ENCODE results near the gene KCNH3.
"Not testable (repeated sequence)": the region's sequence is repeated elsewhere in the genome, so short reads cannot be mapped to it uniquely, and the experiment has no call there.

KCNH3 gene

GRCh38 chr12:49525942-49526341 is 12.9 kb upstream of the KCNH3 start:
- no peak overlapping the region for H2AFZ ChIP-seq
- H3K79me2 ChIP-seq = no peaks in the 10 kb centered on the region
- TF ChIP-seq CTCF (IDR thresholded peaks at IDR 0.05) = no peak
- no peaks in the 10 kb centered on the region for H3K27me3 ChIP-seq (ENCODE audit: control insufficient read depth, insufficient read depth, low read length)
- no peak overlapping the region for H3K4me2 ChIP-seq (ENCODE audit: low read length)
- H3K27ac ChIP-seq = no peak overlapping the region
- H3K9me3 ChIP-seq (ENCODE audit: control insufficient read depth, low read length) = no peaks in the 10 kb centered on the region
- no peak overlapping the region for H3K4me3 ChIP-seq (ENCODE audit: low read depth, low read length)
- H3K36me3 ChIP-seq (ENCODE audit: control insufficient read depth, insufficient read depth, low read length) = no peaks in the 10 kb centered on the region
- H3K9ac ChIP-seq = no peak overlapping the region
- H3K4me1 ChIP-seq = peaks cover 11% of the 10 kb centered on the region

DNA sequence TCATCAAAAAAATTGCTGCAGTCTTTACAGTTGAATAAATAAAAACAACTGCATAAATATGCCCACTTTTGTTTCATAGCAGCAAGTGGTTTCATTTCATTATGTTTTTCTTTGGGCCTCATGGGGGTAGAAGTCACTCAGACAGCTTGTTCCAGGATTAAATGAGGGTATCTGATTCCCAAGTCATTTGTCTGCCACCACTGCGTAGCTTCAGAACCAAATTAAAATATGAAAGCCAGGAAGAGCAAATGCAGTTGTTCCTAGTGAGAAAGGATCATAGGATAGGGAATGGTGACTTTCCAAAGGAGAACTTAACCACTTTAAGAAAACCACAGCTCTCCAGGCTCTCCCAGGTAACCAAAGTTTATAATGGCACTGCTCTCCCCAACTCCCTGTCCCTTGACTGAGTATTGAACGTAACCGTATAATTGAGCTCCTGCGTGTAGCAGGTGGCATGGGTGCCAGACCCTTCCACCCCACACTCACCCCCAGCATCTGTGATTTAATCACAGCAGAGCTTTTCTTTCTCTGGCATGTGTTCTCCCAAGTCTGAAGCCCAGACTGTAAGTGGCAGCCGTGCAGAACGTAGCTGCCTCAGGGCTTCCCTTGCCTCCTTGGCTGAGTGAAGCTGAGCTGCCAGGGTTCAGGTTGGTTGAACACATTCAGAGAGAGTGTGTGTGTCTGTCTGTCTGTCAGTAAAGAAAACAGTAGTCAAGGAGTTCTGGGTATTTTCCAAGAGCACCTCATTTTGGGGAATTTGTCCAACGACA is 11.3 kb upstream of the KCNH3 start:
- no peak overlapping the region for H3K9ac ChIP-seq
- peak overlapping the region; percentile 72 for H3K27ac ChIP-seq
- no peaks in the 10 kb centered on the region for H3K9me3 ChIP-seq (ENCODE audit: control insufficient read depth, low read length)
- peak overlapping the region; percentile 56 for H2AFZ ChIP-seq
- H3K4me1 ChIP-seq = peaks cover 11% of the 10 kb centered on the region
- H3K4me2 ChIP-seq (ENCODE audit: low read length) = peak overlapping the region; percentile 65
- H3K36me3 ChIP-seq (ENCODE audit: control insufficient read depth, insufficient read depth, low read length) = no peaks in the 10 kb centered on the region
- peak overlapping the region; percentile 36 for H3K4me3 ChIP-seq (ENCODE audit: low read depth, low read length)
- H3K79me2 ChIP-seq = no peaks in the 10 kb centered on the region
- no peaks in the 10 kb centered on the region for H3K27me3 ChIP-seq (ENCODE audit: control insufficient read depth, insufficient read depth, low read length)
- no peak for TF ChIP-seq CTCF (IDR thresholded peaks at IDR 0.05)

DNA sequence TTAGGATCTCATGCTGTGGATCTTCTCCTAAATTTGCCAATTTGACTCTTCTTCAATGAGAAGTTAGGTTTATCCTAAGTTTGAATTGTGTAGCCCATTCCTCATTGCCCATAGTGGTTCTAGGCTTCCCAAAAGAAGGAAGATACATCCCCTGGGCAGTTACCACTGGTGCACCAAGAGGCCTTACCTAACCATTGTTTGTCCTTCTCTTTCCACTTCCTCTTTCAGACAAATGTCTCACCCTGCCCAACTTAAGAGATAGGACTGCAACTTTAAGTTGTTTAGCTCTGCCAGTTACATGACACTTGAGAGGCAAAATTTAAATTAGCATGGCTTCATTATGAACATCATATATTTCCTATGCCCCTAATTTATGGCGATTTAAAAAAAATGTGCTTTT is 9.4 kb upstream of the KCNH3 start:
- no peak overlapping the region for H3K4me3 ChIP-seq (ENCODE audit: low read depth, low read length)
- H3K4me2 ChIP-seq (ENCODE audit: low read length) = no peak overlapping the region
- no peak overlapping the region for H3K27ac ChIP-seq
- no peak for TF ChIP-seq CTCF (IDR thresholded peaks at IDR 0.05)
- H3K36me3 ChIP-seq (ENCODE audit: control insufficient read depth, insufficient read depth, low read length) = no peaks in the 10 kb centered on the region
- peaks cover 11% of the 10 kb centered on the region for H3K4me1 ChIP-seq
- H3K27me3 ChIP-seq (ENCODE audit: control insufficient read depth, insufficient read depth, low read length) = no peaks in the 10 kb centered on the region
- H3K9me3 ChIP-seq (ENCODE audit: control insufficient read depth, low read length) = no peaks in the 10 kb centered on the region
- H3K9ac ChIP-seq = no peak overlapping the region
- H2AFZ ChIP-seq = no peak overlapping the region
- no peaks in the 10 kb centered on the region for H3K79me2 ChIP-seq

- Histone ChIP-seq H3K9ac (no peak overlapping the region), H3K4me1 (peaks cover 8% of the 10 kb centered on the region), H3K36me3 (ENCODE audit: control insufficient read depth, insufficient read depth, low read length) (no peaks in the 10 kb centered on the region), H2AFZ (no peak overlapping the region), H3K79me2 (no peaks in the 10 kb centered on the region), H3K4me2 (ENCODE audit: low read length) (no peak overlapping the region), H3K4me3 (ENCODE audit: low read depth, low read length) (no peak overlapping the region), H3K27ac (no peak overlapping the region), H3K9me3 (ENCODE audit: control insufficient read depth, low read length) (no peaks in the 10 kb centered on the region), H3K27me3 (ENCODE audit: control insufficient read depth, insufficient read depth, low read length) (no peaks in the 10 kb centered on the region)
- TF ChIP-seq CTCF (IDR thresholded peaks at IDR 0.05) = no peak
Observed at GRCh38 chr12:49531745-49532144, 7.1 kb upstream of the KCNH3 start.

- no peaks in the 10 kb centered on the region for H3K79me2 ChIP-seq
- H3K36me3 ChIP-seq (ENCODE audit: control insufficient read depth, insufficient read depth, low read length) = no peaks in the 10 kb centered on the region
- no peak overlapping the region for H3K4me2 ChIP-seq (ENCODE audit: low read length)
- TF ChIP-seq CTCF (IDR thresholded peaks at IDR 0.05) = no peak
- no peaks in the 10 kb centered on the region for H3K27me3 ChIP-seq (ENCODE audit: control insufficient read depth, insufficient read depth, low read length)
- no peaks in the 10 kb centered on the region for H3K9me3 ChIP-seq (ENCODE audit: control insufficient read depth, low read length)
- H3K27ac ChIP-seq = no peak overlapping the region
- H3K4me3 ChIP-seq (ENCODE audit: low read depth, low read length) = no peak overlapping the region
- no peak overlapping the region for H3K9ac ChIP-seq
- H2AFZ ChIP-seq = no peak overlapping the region
- no peaks in the 10 kb centered on the region for H3K4me1 ChIP-seq
Observed at GRCh38 chr12:49533331-49533730, 5.5 kb upstream of the KCNH3 start.

DNA sequence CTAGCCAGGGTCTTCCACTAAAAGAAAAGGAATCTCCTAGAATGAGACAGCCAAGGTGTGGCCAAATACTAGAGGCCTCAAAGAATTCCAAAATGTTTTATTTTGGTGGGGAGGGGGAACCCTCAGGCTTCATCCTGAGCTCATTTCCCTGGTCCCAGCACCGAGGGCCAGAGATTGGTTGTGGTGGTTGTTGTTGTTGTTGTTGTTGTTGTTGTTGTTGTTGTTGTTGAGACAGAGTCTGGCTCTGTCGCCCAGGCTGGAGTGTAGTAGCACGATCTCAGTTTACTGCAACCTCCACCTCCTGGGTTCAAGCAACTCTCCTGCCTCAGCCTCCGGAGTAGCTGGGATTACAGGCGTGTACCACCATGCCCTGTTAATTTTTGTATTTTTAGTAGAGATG is 4.7 kb upstream of the KCNH3 start:
- H3K4me1 ChIP-seq; H3K27me3 ChIP-seq (ENCODE audit: control insufficient read depth, insufficient read depth, low read length); H2AFZ ChIP-seq; H3K9ac ChIP-seq; H3K36me3 ChIP-seq (ENCODE audit: control insufficient read depth, insufficient read depth, low read length); H3K9me3 ChIP-seq (ENCODE audit: control insufficient read depth, low read length); H3K27ac ChIP-seq; H3K79me2 ChIP-seq; H3K4me3 ChIP-seq (ENCODE audit: low read depth, low read length); H3K4me2 ChIP-seq (ENCODE audit: low read length): not testable (repeated sequence)

Measured in parathyroid adenoma (tissue), 2 donors.